Psoas muscle (tissue), 8 donors: ENCODE data around the gene ALG12. TPM values are rescaled to one million over a fixed set of nuclear protein-coding genes. Genes with fewer than 3 reads are reported as not detected.

Source experiments
- ATAC-seq, 4 donors: fragments of 200-7000 bp; cut with Tn5 transposase; one replicate each; pipeline ENCODE4 v1.9.1; 2020; ENCODE audit warnings: moderate library complexity in 3 of 4, mild to moderate bottlenecking in 2 of 4
- DNase-seq, 2 donors: peaks; one replicate each; pipeline ENCODE4 v3.0.0-alpha.2; 2020
- H3K27ac ChIP-seq: fragments of 200-600 bp; one replicate; pipeline ENCODE4 v1.8.0; 2022
- H3K27me3 ChIP-seq, 3 donors: fragments of 200-600 bp in 1 of 3; one replicate each; pipeline versions ENCODE4 v1.6.1 to v1.8.0; 2013 to 2022; ENCODE audit warnings: low read length in 2 of 3, mild to moderate bottlenecking in 2 of 3, moderate library complexity in 1 of 3; ENCODE audit not compliant: insufficient read depth in 3 of 3
- H3K36me3 ChIP-seq, 2 donors: fragments of 200-600 bp in 1 of 2; one replicate each; pipeline versions ENCODE4 v1.6.1 to v1.8.0; 2013 to 2022; ENCODE audit warnings: low read depth in 1 of 2, mild to moderate bottlenecking in 1 of 2, moderate library complexity in 1 of 2; ENCODE audit not compliant: insufficient read depth in 1 of 2
- H3K4me1 ChIP-seq: fragments of 200-600 bp; one replicate; pipeline ENCODE4 v1.8.0; 2022
- H3K4me3 ChIP-seq: fragments of 200-600 bp; one replicate; pipeline ENCODE4 v1.8.0; 2022; ENCODE audit warnings: mild to moderate bottlenecking
- H3K9me3 ChIP-seq: fragments of 200-600 bp; one replicate; pipeline ENCODE4 v1.8.0; 2022
- CTCF ChIP-seq: fragments of 200-600 bp; IDR thresholded peaks from one replicate; pipeline ENCODE4 v1.8.0; 2022; ENCODE audit warnings: antibody characterized with exemption
- WGBS, 3 donors: extraction: QIAGEN DNeasy Blood & Tissue Kit; methylation state at CpG; one replicate each; pipeline versions ENCODE4 v1.1.6 to v1.1.7; 2013; 5-methylcytosine and 5-hydroxymethylcytosine counted together
- intact Hi-C, 2 donors: fragments of 100-400 bp; cut with DNase I; formaldehyde crosslinking; loops; one replicate each; pipeline versions ENCODE4 v1.11.0 to v1.14.2; 2022
- polyA plus RNA-seq, 3 donors: library from polyadenylated mRNA; stranded (reverse); fragments of 200-250 nt; gene quantifications; one replicate each; pipeline ENCODE4 v1.2.3, GENCODE V29; 2013
- total RNA-seq, 4 donors: library from RNA; stranded (reverse); fragmentation: NEBNext Ultra II Directional in 2 of 4; extraction: Animal tissue kit (Norgen Biotek cat#: 25700) in 2 of 4; gene quantifications; one replicate each; pipeline versions ENCODE4 v1.2.1 to v1.2.4, GENCODE V29; 2021 to 2023
- donor health status: healthy with polysubstance abuse.
- donor health status: DM: no; HTN: no; CAD: no; lungs with moderate emphysema.
- donor health status: Bipolar disorder and iron deficiency.
- donor health status: healthy.
- donor health status: DM: yes; HTN: yes; CAD: no.
- donor health status: DM: no; HTN: no; CAD: no.
- donor health status: DM: no; HTN: no; CAD: no.
- donor health status: DM: yes; HTN: yes; CAD: no.

Gene ALG12
- total and polyA plus RNA-seq, 7 donors, result 6.5 to 11.0 (median 8.2) TPM

- DNase-seq (no peak), ATAC-seq (no peak)
- intact Hi-C loops, result no loop called here
- Histone ChIP-seq H3K4me3 (no peak overlapping the region), H3K27me3 (no peaks in the 10 kb centered on the region), H3K9me3 (no peaks in the 10 kb centered on the region), H3K27ac (no peak overlapping the region), H3K36me3 (no peaks in the 10 kb centered on the region), H3K4me1 (peaks cover 33% of the 10 kb centered on the region)
- no peak for TF ChIP-seq CTCF
- 83 to 84% (median 83%) methylated on average over 21 to 24 of the region's 24 CpGs for WGBS, 3 donors
Observed at GRCh38 chr22:49951986-49952896, 34.0 kb upstream of the ALG12 start.

GRCh38 chr22:49951678-49951985 is 33.4 kb upstream of the ALG12 start:
- no peak for ATAC-seq
- Histone ChIP-seq H3K4me1 (peaks cover 33% of the 10 kb centered on the region), H3K4me3 (no peak overlapping the region), H3K9me3 (no peaks in the 10 kb centered on the region), H3K27ac (no peak overlapping the region), H3K36me3 (no peaks in the 10 kb centered on the region), H3K27me3 (no peaks in the 10 kb centered on the region)
- WGBS, 3 donors, result 82 to 93% (median 90%) methylated on average over 4 of the region's 4 CpGs
- no peak for DNase-seq
- TF ChIP-seq CTCF, result no peak
- intact Hi-C loops, result no loop called here

- Histone ChIP-seq H3K36me3 (no peaks in the 10 kb centered on the region), H3K4me3 (no peak overlapping the region), H3K27me3 (no peaks in the 10 kb centered on the region), H3K4me1 (peaks cover 33% of the 10 kb centered on the region), H3K9me3 (no peaks in the 10 kb centered on the region), H3K27ac (no peak overlapping the region)
- TF ChIP-seq CTCF, result no peak
- no peak for DNase-seq
- intact Hi-C loops, result no loop called here
- no peak for ATAC-seq
- WGBS, 3 donors, result 87 to 95% (median 91%) methylated on average over 24 to 28 of the region's 28 CpGs
Observed at GRCh38 chr22:49951000-49951677, 32.9 kb upstream of the ALG12 start.

GRCh38 chr22:49950396-49950994 is 32.3 kb upstream of the ALG12 start:
- ATAC-seq, result no peak
- no peak for DNase-seq
- Histone ChIP-seq H3K36me3 (no peaks in the 10 kb centered on the region), H3K4me1 (peaks cover 27% of the 10 kb centered on the region), H3K4me3 (no peak overlapping the region), H3K9me3 (no peaks in the 10 kb centered on the region), H3K27me3 (no peaks in the 10 kb centered on the region), H3K27ac (no peak overlapping the region)
- intact Hi-C loops, result no loop called here
- TF ChIP-seq CTCF, result no peak
- 82 to 93% (median 91%) methylated on average over 12 to 18 of the region's 18 CpGs for WGBS, 3 donors
